H1 (cell line): ENCODE results near the gene SLC15A4.

Experiments used
- BRCA1 ChIP-seq: IDR thresholded peaks from 2 replicates; pipeline ENCODE4 v1.6.1; 2012; ENCODE audit warnings: low read depth, low read length, improper control_type of control experiment
- CTCF ChIP-seq, 3 experiments: IDR thresholded peaks; 1 replicate in 2 of 3; 2 replicates in 1 of 3; pipeline versions ENCODE4 v1.5.1 to v1.6.1; 2011; ENCODE audit warnings: low read length in 3 of 3, mild to moderate bottlenecking in 3 of 3, inconsistent platforms in 2 of 3, low read depth in 1 of 3, moderate library complexity in 1 of 3; ENCODE audit not compliant: insufficient read depth in 1 of 3; ENCODE audit errors: control extremely low read depth in 1 of 3
- HDAC2 ChIP-seq, 2 experiments: fragments of 300-600 bp in 1 of 2; sonication (generic) in 1 of 2; IDR thresholded peaks; 2 replicates each; pipeline ENCODE4 v1.6.1; 2011 to 2012; ENCODE audit warnings: low read depth in 2 of 2, low read length in 2 of 2, mild to moderate bottlenecking in 2 of 2, moderate library complexity in 2 of 2, borderline replicate concordance in 1 of 2, inconsistent platforms in 1 of 2
- RFX5 ChIP-seq: IDR thresholded peaks from 2 replicates; pipeline ENCODE4 v1.6.1; 2011; ENCODE audit warnings: low read depth, low read length, improper control_type of control experiment, borderline replicate concordance

DNA sequence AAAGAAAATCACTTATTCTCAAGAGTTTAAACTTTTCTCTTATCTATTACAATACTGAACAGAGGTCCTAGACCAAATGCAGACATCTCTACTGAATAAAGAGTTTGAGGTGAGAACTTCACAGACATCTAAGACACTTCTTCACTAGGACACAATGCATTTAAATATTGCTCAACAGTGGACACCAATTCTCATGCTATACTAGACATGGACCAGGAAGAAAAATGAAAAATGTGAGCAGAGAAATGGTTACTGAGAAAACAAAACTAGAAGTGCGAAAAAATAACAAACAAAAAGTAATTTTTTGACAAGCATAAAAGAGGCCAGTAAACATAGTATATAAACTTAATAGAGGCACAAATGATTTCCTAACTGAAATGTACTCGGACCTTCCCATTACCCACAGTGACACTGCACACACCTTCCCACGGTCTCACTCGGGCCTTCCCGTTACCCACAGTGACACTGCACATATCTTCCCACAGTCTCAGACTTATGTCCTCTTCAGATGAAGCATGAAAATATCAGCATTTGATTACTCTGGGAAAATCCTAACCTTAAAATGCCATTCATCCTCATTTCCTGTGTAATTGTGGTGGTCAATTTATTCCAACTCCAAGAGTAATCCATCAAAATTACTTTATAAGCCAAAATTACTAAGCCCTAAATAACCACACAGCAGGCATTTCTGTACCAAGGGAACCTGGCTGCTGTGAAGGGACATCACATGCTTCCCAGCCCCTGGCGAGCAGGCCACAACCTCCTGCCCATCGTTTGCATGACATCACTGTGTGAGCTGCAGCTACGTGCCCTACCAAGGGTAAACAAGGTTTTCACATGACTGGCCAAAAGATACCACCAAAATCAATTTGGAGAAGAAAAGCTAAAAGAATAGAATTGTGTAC, 6.4 kb downstream of the SLC15A4 start:
- no peak for TF ChIP-seq HDAC2 (IDR thresholded peaks at IDR 0.05; ENCODE audit: borderline replicate concordance in 1 of 2, low read depth in 2 of 2, low read length in 2 of 2)
- TF ChIP-seq RFX5 = no peak
- TF ChIP-seq CTCF (IDR thresholded peaks at IDR 0.05; ENCODE audit: control extremely low read depth in 1 of 3, insufficient read depth in 1 of 3, low read depth in 1 of 3, low read length in 3 of 3) = no peak
- TF ChIP-seq BRCA1 = no peak
